Stimulated activated CD8-positive, alpha-beta memory T cell treated with anti-CD3 and anti-CD28 coated beads, Interleukin-7, amount 100 ng/mL, for 1 hour (primary cell): ENCODE results near the gene GCDH.
A peak's percentile ranks its signal among the peaks of the same experiment; 100 is the strongest.
"Not testable (repeated sequence)": the region's sequence is repeated elsewhere in the genome, so short reads cannot be mapped to it uniquely, and the experiment has no call there.

Source experiments
- DNase-seq, 2 donors: peaks; one replicate each; pipeline ENCODE4 v3.0.0-alpha.2; 2020; ENCODE audit warnings: low read depth in 2 of 2

The GCDH gene

GRCh38 chr19:12872941-12873890 is 17.7 kb upstream of the GCDH start:
- DNase-seq: no peak

GRCh38 chr19:12873891-12874745 is 16.8 kb upstream of the GCDH start:
- DNase-seq: no peak

- no peak for DNase-seq
Measured at GRCh38 chr19:12875086-12875485, 15.9 kb upstream of the GCDH start.

- no peak for DNase-seq
Measured at GRCh38 chr19:12880551-12881171, 10.3 kb upstream of the GCDH start.

GRCh38 chr19:12881172-12881808 is 9.7 kb upstream of the GCDH start, which contains the start of gene DNASE2:
DNASE2 (minus strand) TSS chr19:12881449; CDS start chr19:12881375, 74 bp downstream.
- peak; percentile 67 to 73 for DNase-seq

- DNase-seq: no peak
Measured at GRCh38 chr19:12882589-12882988, 8.4 kb upstream of the GCDH start.

GRCh38 chr19:12884202-12884601 is 6.8 kb upstream of the GCDH start:
- DNase-seq: no peak

GRCh38 chr19:12884627-12884925 is 6.4 kb upstream of the GCDH start:
- no peak for DNase-seq

GRCh38 chr19:12884926-12885748 is 5.8 kb upstream of the GCDH start:
- DNase-seq: peak; percentile 45 to 70

- DNase-seq: no peak
Measured at GRCh38 chr19:12885749-12886650, 5.0 kb upstream of the GCDH start.

- no peak for DNase-seq
Measured at GRCh38 chr19:12886651-12886968, 4.3 kb upstream of the GCDH start.

- DNase-seq: no peak
Measured at GRCh38 chr19:12886969-12887747, 3.8 kb upstream of the GCDH start, which contains the start of gene KLF1. KLF1 (minus strand) TSS chr19:12887201; CDS start chr19:12887140, 61 bp downstream.

- no peak for DNase-seq
Measured at GRCh38 chr19:12888006-12888603, 2.9 kb upstream of the GCDH start.

GRCh38 chr19:12890299-12890786 is 617 bp upstream of the GCDH start:
- DNase-seq: not testable (repeated sequence)

GRCh38 chr19:12891553-12892021 is 627 bp downstream of the GCDH start:
- DNase-seq: no peak

- DNase-seq: no peak
Measured at GRCh38 chr19:12893582-12893981, 2.6 kb downstream of the GCDH start.

GRCh38 chr19:12896460-12896859 is 5.5 kb downstream of the GCDH start:
- no peak for DNase-seq

- no peak for DNase-seq
Measured at GRCh38 chr19:12899891-12900518, 9.0 kb downstream of the GCDH start.
